Measurements from ENCODE around the gene TBC1D5.

- TF ChIP-seq EZH2 (IDR thresholded peaks at IDR 0.05; ENCODE audit: insufficient read depth, poor library complexity, severe bottlenecking) = no peak
- TF ChIP-seq EZH2phosphoT487 (IDR thresholded peaks at IDR 0.05; ENCODE audit: insufficient read depth, low read depth) = no peak
Observed at GRCh38 chr3:17162116-17162515, 580.3 kb downstream of the TBC1D5 start.

All from GM23248 (cell line).